MCF 10A (cell line): ENCODE data around the gene ATP1B2. TPM values are rescaled to one million over a fixed set of nuclear protein-coding genes. Genes with fewer than 3 reads are reported as not detected.

ENCODE experiments used
- BruUV-seq: library from RNA; stranded (reverse); fragments of 400-500 nt; replicated peaks from 2 replicates; lab custom pipeline; 2021; lab: Mats Ljungman, UMichigan
- CTCF ChIA-PET: fragments of 300-600 bp; sonication (Branson Sonifier 250); formaldehyde crosslinking; extraction: SDS; loops from one replicate; lab custom pipeline; 2021; ENCODE audit warnings: antibody characterized with exemption, inconsistent platforms; lab: Yijun Ruan, JAX
- POLR2A ChIA-PET: fragments of 300-600, 350-650 bp; sonication (Branson Sonifier 250); formaldehyde crosslinking; extraction: SDS; loops from one replicate; lab custom pipeline; 2020; ENCODE audit warnings: antibody characterized with exemption, inconsistent platforms; lab: Yijun Ruan, JAX
- DNase-seq: peaks from one replicate; pipeline ENCODE4 v3.0.0-alpha.2; 2018; ENCODE audit not compliant: unreplicated experiment
- H3K27ac Mint-ChIP-seq: one replicate; pipeline ENCODE4 v1.8.0; 2022; ENCODE audit warnings: mild to moderate bottlenecking, low read depth, mixed read lengths; ENCODE audit not compliant: unreplicated experiment
- H3K27me3 Mint-ChIP-seq: one replicate; pipeline ENCODE4 v1.8.0; 2022; ENCODE audit warnings: mixed read lengths; ENCODE audit not compliant: insufficient read depth, unreplicated experiment
- H3K36me3 Mint-ChIP-seq: one replicate; pipeline ENCODE4 v1.8.0; 2022; ENCODE audit warnings: mild to moderate bottlenecking, moderate library complexity, mixed read lengths; ENCODE audit not compliant: insufficient read depth, unreplicated experiment
- H3K4me1 Mint-ChIP-seq: one replicate; pipeline ENCODE4 v1.8.0; 2022; ENCODE audit warnings: mixed read lengths; ENCODE audit not compliant: insufficient read depth, unreplicated experiment
- H3K4me3 Mint-ChIP-seq: one replicate; pipeline ENCODE4 v1.8.0; 2022; ENCODE audit warnings: mild to moderate bottlenecking, moderate library complexity, mixed read lengths; ENCODE audit not compliant: unreplicated experiment
- H3K9me3 Mint-ChIP-seq: one replicate; pipeline ENCODE4 v1.8.0; 2022; ENCODE audit warnings: mixed read lengths; ENCODE audit not compliant: unreplicated experiment
- intact Hi-C: fragments of 100-400 bp; cut with micrococcal nuclease; formaldehyde crosslinking; loops from 2 replicates; pipeline ENCODE4 v1.14.1; 2022
- total RNA-seq: library from RNA; stranded (reverse); gene quantifications from 2 replicates; pipeline ENCODE4 v1.2.3, GENCODE V29; 2022
- TF ChIP-seq, protein P1 (sequence below): fragments of 200-600 bp; IDR thresholded peaks from one replicate; pipeline ENCODE4 v1.8.0; 2022; ENCODE audit warnings: antibody characterized with exemption, mild to moderate bottlenecking; ENCODE audit not compliant: unreplicated experiment

ATP1B2 gene
- total RNA-seq, 1 experiment from 2014 or later, result not detected

DNA sequence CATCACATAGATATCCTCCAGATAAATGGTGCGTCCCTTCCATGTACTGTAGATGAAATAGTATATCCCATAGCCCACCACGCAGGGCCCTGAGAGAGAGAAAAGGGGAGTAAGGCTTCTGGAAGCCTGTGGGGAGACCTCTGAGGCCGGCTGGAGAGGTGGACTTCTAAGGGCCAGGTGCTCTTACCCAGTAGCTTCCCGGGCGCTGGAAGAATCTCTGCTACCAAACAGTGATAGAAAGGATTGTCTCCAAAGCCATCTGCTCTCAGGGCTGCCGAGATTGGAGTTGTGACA is 23.8 kb upstream of the ATP1B2 start:
- no peaks in the 10 kb centered on the region for H3K27me3 Mint-ChIP-seq
- TF ChIP-seq, protein P1, sequence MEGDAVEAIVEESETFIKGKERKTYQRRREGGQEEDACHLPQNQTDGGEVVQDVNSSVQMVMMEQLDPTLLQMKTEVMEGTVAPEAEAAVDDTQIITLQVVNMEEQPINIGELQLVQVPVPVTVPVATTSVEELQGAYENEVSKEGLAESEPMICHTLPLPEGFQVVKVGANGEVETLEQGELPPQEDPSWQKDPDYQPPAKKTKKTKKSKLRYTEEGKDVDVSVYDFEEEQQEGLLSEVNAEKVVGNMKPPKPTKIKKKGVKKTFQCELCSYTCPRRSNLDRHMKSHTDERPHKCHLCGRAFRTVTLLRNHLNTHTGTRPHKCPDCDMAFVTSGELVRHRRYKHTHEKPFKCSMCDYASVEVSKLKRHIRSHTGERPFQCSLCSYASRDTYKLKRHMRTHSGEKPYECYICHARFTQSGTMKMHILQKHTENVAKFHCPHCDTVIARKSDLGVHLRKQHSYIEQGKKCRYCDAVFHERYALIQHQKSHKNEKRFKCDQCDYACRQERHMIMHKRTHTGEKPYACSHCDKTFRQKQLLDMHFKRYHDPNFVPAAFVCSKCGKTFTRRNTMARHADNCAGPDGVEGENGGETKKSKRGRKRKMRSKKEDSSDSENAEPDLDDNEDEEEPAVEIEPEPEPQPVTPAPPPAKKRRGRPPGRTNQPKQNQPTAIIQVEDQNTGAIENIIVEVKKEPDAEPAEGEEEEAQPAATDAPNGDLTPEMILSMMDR, result no peak
- peaks cover 14% of the 10 kb centered on the region for H3K36me3 Mint-ChIP-seq
- DNase-seq, result no peak
- peak overlapping the region; percentile 84 for H3K4me3 Mint-ChIP-seq
- no peaks in the 10 kb centered on the region for H3K9me3 Mint-ChIP-seq
- peak overlapping the region; percentile 93 for H3K27ac Mint-ChIP-seq
- POLR2A ChIA-PET, result interaction anchor here (0.5 to 12.8 kb wide), 12 partner anchors 9 to 90 kb away, joined by 3 to 208 read pairs (median 3); partner anchors contain the start of genes FXR2, SOX15, TP53 and WRAP53
- H3K4me1 Mint-ChIP-seq, result no peaks in the 10 kb centered on the region
- CTCF ChIA-PET, result interaction anchor here (0.5 to 2.0 kb wide), 7 partner anchors 12 to 100 kb away, joined by 3 to 10 read pairs (median 4); partner anchors contain the start of genes FXR2, TP53 and WRAP53
- no TSS peak for BruUV-seq
- intact Hi-C loops, result no loop called here

DNA sequence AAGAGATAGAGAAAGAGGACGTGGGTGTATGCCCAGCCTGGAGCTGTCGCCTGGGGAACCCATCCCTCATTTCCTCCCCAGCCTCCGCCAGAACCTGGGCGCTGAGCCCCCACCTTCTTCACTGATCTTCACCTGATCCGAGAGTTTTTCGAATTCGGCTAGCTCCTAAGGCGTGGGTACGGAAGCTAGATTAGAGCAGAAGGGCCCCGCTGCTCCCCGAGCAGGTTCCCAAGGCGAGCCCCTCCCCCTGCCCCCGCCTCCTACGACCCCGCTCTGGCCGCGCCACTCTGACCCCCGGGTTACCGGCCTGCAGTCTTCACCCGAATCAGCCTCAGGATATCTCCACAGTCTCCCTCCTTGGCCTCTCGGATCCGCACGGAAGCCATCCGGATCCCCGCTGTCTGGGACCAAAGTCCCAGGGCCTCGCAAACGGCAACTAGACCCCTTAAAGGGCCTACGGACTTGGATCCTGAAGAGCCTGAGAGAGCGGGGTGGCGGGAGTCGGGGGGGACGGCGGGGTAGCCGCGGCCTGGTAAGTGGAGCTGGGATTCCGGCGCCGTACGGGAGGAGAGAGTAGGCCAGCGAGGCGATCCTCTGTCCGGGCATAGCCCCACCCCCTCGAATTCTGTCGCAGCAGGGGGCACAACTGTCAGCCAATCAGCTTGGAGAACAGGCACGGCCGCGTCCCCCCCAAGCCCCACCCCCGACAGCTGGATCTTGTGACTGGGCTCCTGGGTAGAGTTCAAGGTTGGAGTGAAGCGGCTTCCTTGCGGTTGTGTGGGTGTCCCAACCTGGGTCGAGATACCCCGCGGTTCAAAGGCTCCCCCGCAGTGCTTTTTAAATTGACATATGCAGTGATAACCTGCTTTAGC is 23.2 kb upstream of the ATP1B2 start, which contains the start of gene SAT2:
Gene SAT2, minus strand, starts transcription at position 572 of the 872 bp plus-strand sequence. Its CDS starts 186 bp downstream, at position 386.
- peak; percentile 95 for DNase-seq
- peaks cover 14% of the 10 kb centered on the region for H3K36me3 Mint-ChIP-seq
- H3K27me3 Mint-ChIP-seq, result no peaks in the 10 kb centered on the region
- no peaks in the 10 kb centered on the region for H3K9me3 Mint-ChIP-seq
- POLR2A ChIA-PET, result interaction anchor here (0.5 to 12.8 kb wide), 20 partner anchors 8 to 915 kb away, joined by 3 to 208 read pairs (median 3); partner anchors contain the start of genes FXR2, POLR2A, SOX15 and TP53
- peak within 1 kb of the TSS; percentile 93 for H3K27ac Mint-ChIP-seq
- CTCF ChIA-PET, result interaction anchor here (0.5 to 2.0 kb wide), 16 partner anchors 10 to 217 kb away, joined by 3 to 10 read pairs (median 4); partner anchors contain the start of genes FXR2, MPDU1, SOX15 and TP53
- H3K4me3 Mint-ChIP-seq, result peak within 1 kb of the TSS; percentile 84
- BruUV-seq, result no TSS peak
- H3K4me1 Mint-ChIP-seq, result no peaks in the 10 kb centered on the region
- intact Hi-C loops, result no loop called here
- TF ChIP-seq, protein P1, result no peak

DNA sequence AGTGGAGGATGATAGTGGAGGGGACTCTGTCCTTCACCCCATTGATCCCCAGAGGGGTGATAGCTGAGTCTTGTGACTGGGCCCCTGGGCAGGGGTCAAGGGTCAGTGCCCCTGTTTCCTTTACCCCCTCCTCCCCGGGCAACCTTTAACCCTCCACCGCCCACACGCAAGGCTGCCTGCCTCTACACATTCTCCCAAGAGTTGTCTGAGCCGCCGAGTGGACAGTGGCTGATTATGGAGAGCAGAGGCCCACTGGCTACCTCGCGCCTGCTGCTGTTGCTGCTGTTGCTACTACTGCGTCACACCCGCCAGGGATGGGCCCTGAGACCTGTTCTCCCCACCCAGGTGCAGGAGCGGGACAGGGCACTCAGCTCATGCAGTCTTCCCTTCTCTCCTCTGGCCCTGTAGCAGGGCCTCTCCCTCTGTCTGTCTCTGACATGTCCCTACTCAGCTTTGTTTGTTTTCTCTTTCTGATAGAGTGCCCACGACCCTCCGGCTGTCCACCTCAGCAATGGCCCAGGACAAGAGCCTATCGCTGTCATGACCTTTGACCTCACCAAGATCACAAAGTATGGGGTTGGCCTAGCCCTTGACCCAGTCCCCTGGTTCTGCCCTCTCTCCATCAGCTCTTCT is 20.7 kb upstream of the ATP1B2 start, which contains the start of gene SHBG:
Gene SHBG, plus strand, starts transcription at position 197 of the 633 bp plus-strand sequence. Its CDS starts 38 bp downstream, at position 235.
- TF ChIP-seq, protein P1, result no peak
- Mint-ChIP-seq H3K9me3 (no peaks in the 10 kb centered on the region), H3K27me3 (no peaks in the 10 kb centered on the region), H3K27ac (no peak within 1 kb of the TSS), H3K36me3 (peaks cover 12% of the 10 kb centered on the region), H3K4me1 (no peaks in the 10 kb centered on the region), H3K4me3 (no peak within 1 kb of the TSS)
- DNase-seq, result no peak
- intact Hi-C loops, result no loop called here
- ChIA-PET POLR2A (interaction anchor here (0.6 to 12.8 kb wide), 3 partner anchors 15 to 57 kb away, joined by 3 to 208 read pairs (median 3); partner anchors contain the start of genes TP53 and WRAP53), CTCF (interaction anchor here (0.6 to 0.9 kb wide), 4 partner anchors 15 to 193 kb away, joined by 3 to 5 read pairs (median 3); partner anchors contain the start of gene FXR2)
- BruUV-seq, result no TSS peak
